Right lobe of liver (tissue), 4 donors: ENCODE data around the gene TNFSF13B.
A peak's percentile ranks its signal among the peaks of the same experiment; 100 is the strongest.

ENCODE experiments used
- POLR2A ChIP-seq: fragments of 450-650 bp; IDR thresholded peaks from one replicate; pipeline ENCODE4 v1.6.1; 2017; ENCODE audit warnings: antibody characterized with exemption, mild to moderate bottlenecking
- TF ChIP-seq, protein P1 (sequence below), 4 donors: fragments of 200-600 bp in 3 of 4; fragments of 450-650 bp in 1 of 4; IDR thresholded peaks; one replicate each; pipeline versions ENCODE4 v1.5.1 to v1.8.0; 2016 to 2022; ENCODE audit warnings: antibody characterized with exemption in 4 of 4, mild to moderate bottlenecking in 2 of 4
- donor health status: DM: no; HTN: no; CAD: no.
- donor health status: DM: no; HTN: no; CAD: no.
- donor health status: DM: no; HTN: yes; CAD: no.

DNA sequence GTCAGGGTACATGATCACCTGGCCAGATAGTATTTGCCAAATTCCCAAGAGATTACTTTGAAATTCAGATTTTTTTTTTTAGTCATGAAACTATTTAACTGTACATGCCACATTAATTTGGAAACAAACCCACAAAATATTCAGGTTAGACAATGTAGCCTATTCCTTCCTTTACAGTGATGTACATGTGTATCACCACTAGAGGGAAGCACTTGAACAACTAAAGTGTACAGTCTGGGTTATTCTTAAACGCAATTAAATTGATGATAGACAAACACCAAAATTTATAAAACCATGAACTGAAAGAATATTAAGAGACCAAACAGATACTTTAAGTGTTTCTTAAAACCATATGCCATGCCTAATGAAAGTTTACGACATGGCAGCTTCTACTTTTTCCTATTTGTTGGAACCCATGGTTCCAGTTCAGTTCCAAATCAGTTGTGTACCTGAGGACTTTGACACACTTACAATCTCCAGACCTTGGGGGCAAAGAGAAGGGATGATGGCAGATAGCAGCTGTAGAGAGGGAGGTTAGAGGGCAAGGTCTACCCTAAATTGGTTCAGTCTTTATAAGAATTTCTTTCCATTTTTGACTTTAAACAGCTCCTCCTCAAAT is 52.8 kb downstream of the TNFSF13B start:
- TF ChIP-seq, protein P1, sequence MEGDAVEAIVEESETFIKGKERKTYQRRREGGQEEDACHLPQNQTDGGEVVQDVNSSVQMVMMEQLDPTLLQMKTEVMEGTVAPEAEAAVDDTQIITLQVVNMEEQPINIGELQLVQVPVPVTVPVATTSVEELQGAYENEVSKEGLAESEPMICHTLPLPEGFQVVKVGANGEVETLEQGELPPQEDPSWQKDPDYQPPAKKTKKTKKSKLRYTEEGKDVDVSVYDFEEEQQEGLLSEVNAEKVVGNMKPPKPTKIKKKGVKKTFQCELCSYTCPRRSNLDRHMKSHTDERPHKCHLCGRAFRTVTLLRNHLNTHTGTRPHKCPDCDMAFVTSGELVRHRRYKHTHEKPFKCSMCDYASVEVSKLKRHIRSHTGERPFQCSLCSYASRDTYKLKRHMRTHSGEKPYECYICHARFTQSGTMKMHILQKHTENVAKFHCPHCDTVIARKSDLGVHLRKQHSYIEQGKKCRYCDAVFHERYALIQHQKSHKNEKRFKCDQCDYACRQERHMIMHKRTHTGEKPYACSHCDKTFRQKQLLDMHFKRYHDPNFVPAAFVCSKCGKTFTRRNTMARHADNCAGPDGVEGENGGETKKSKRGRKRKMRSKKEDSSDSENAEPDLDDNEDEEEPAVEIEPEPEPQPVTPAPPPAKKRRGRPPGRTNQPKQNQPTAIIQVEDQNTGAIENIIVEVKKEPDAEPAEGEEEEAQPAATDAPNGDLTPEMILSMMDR (IDR thresholded peaks at IDR 0.05): peak; percentile 75 to 83 (median 78)
- no peak for TF ChIP-seq POLR2A
